ENCODE data around the gene PUSL1.

DNA sequence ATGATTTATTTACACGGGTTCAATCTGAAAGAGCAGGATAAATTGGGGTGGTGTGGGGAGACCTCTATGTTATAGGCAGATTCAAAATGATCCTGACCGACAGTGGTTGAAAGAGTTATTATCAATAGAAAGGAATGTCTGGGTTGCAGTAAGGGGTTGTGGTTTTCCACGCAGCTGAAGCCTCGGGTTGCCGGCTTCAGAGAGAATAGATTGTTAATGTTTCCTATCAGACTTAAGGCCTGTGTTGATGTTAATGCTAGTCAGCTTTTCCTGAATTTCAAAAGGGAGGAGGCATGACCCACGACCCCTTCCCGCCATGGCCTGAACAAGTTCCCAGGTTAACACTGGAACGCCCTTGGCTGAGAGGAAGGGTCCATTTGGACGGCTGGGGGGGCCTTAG is 32.6 kb upstream of the PUSL1 start:
- TF ChIP-seq, protein P1, sequence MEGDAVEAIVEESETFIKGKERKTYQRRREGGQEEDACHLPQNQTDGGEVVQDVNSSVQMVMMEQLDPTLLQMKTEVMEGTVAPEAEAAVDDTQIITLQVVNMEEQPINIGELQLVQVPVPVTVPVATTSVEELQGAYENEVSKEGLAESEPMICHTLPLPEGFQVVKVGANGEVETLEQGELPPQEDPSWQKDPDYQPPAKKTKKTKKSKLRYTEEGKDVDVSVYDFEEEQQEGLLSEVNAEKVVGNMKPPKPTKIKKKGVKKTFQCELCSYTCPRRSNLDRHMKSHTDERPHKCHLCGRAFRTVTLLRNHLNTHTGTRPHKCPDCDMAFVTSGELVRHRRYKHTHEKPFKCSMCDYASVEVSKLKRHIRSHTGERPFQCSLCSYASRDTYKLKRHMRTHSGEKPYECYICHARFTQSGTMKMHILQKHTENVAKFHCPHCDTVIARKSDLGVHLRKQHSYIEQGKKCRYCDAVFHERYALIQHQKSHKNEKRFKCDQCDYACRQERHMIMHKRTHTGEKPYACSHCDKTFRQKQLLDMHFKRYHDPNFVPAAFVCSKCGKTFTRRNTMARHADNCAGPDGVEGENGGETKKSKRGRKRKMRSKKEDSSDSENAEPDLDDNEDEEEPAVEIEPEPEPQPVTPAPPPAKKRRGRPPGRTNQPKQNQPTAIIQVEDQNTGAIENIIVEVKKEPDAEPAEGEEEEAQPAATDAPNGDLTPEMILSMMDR (IDR thresholded peaks at IDR 0.05; ENCODE audit: low read depth, low read length, poor library complexity, severe bottlenecking): no peak
- TF ChIP-seq EZH2phosphoT487 (IDR thresholded peaks at IDR 0.05; ENCODE audit: borderline replicate concordance, low read length): no peak

Measured in DOHH2 (cell line).